K562 (cell line): Measurements from ENCODE around the gene PRRC2A. TPM values are rescaled to one million over a fixed set of nuclear protein-coding genes. Genes with fewer than 3 reads are reported as not detected.
A peak's percentile ranks its signal among the peaks of the same experiment; 100 is the strongest.

ENCODE experiments used
- ARID1B ChIP-seq: fragments of 450-650 bp; IDR thresholded peaks from 2 replicates; pipeline ENCODE4 v1.6.1; 2016; ENCODE audit warnings: antibody characterized with exemption, mild to moderate bottlenecking, inconsistent platforms
- CBFB ChIP-seq: sonication (generic); formaldehyde crosslinking; IDR thresholded peaks from 2 replicates; pipeline ENCODE4 v1.4.0; 2020; ENCODE audit warnings: mild to moderate bottlenecking, missing genetic modification reagents
- CBX1 ChIP-seq: sonication (generic); IDR thresholded peaks from 2 replicates; pipeline ENCODE4 v1.6.1; 2016; ENCODE audit warnings: antibody characterized with exemption, low read depth, mild to moderate bottlenecking
- CXXC5 ChIP-seq: fragments of 250-450 bp; sonication (Bioruptor Pico); IDR thresholded peaks from 2 replicates; pipeline ENCODE4 v1.8.0; 2022; ENCODE audit warnings: inconsistent platforms, mild to moderate bottlenecking, moderate library complexity
- E4F1 ChIP-seq: fragments of 250-450 bp; sonication (Bioruptor Pico); IDR thresholded peaks from 2 replicates; pipeline ENCODE4 v1.5.0; 2021; ENCODE audit warnings: mild to moderate bottlenecking, borderline replicate concordance
- GTF2A2 ChIP-seq: IDR thresholded peaks from 2 replicates; pipeline ENCODE4 v1.6.1; 2016; ENCODE audit warnings: mild to moderate bottlenecking, missing genetic modification characterization, missing compliant biosample characterization
- HCFC1 ChIP-seq: IDR thresholded peaks from 2 replicates; pipeline ENCODE4 v1.6.1; 2012; ENCODE audit warnings: low read depth, low read length, improper control_type of control experiment
- HNRNPK ChIP-seq: fragments of 200-400 bp; formaldehyde crosslinking; IDR thresholded peaks from one replicate; pipeline ENCODE4 v1.6.1; 2018; ENCODE audit warnings: mild to moderate bottlenecking, low read depth, low read length; ENCODE audit not compliant: poor library complexity, severe bottlenecking
- JUND ChIP-seq, 2 experiments: IDR thresholded peaks; 2 replicates in 1 of 2; 3 replicates in 1 of 2; pipeline ENCODE4 v1.6.1; 2011; ENCODE audit warnings: borderline replicate concordance in 2 of 2, low read depth in 2 of 2, low read length in 2 of 2, improper control_type of control experiment in 1 of 2, missing biosample characterization in 1 of 2, missing genetic modification characterization in 1 of 2, missing genetic modification reagents in 1 of 2
- KLF1 ChIP-seq: fragments of 450-650 bp; IDR thresholded peaks from 2 replicates; pipeline ENCODE4 v1.6.1; 2016; ENCODE audit warnings: missing genetic modification characterization, missing compliant biosample characterization
- LCOR ChIP-seq: sonication (generic); formaldehyde crosslinking; IDR thresholded peaks from 2 replicates; pipeline ENCODE4 v1.8.0; 2022; ENCODE audit warnings: mild to moderate bottlenecking, missing genetic modification reagents
- NUFIP1 ChIP-seq: fragments of 450-650 bp; IDR thresholded peaks from 2 replicates; pipeline ENCODE4 v1.6.1; 2018; ENCODE audit not compliant: partially characterized antibody
- POU5F1 ChIP-seq: fragments of 150-350 bp; IDR thresholded peaks from 2 replicates; pipeline ENCODE4 v1.6.1; 2014; ENCODE audit warnings: borderline replicate concordance, low read length, low read depth, mild to moderate bottlenecking; ENCODE audit not compliant: partially characterized antibody
- RBM15 ChIP-seq: fragments of 200-400 bp; formaldehyde crosslinking; IDR thresholded peaks from 2 replicates; pipeline ENCODE4 v1.6.1; 2018; ENCODE audit warnings: mild to moderate bottlenecking, low read length, moderate library complexity; ENCODE audit not compliant: insufficient read depth
- RBM34 ChIP-seq: fragments of 200-400 bp; formaldehyde crosslinking; IDR thresholded peaks from 2 replicates; pipeline ENCODE4 v1.6.1; 2018; ENCODE audit warnings: low read length, borderline replicate concordance; ENCODE audit not compliant: insufficient read depth
- SFPQ ChIP-seq: fragments of 200-400 bp; formaldehyde crosslinking; IDR thresholded peaks from 2 replicates; pipeline ENCODE4 v1.6.1; 2017; ENCODE audit warnings: mild to moderate bottlenecking, low read depth, low read length, moderate library complexity
- TRIM25 ChIP-seq: fragments of 450-650 bp; IDR thresholded peaks from 2 replicates; pipeline ENCODE4 v1.7.0; 2016; ENCODE audit warnings: borderline replicate concordance
- ZNF232 ChIP-seq: sonication (generic); formaldehyde crosslinking; IDR thresholded peaks from 2 replicates; pipeline ENCODE4 v1.8.0; 2022; ENCODE audit warnings: mild to moderate bottlenecking, missing genetic modification reagents
- ZSCAN29 ChIP-seq: fragments of 450-650 bp; IDR thresholded peaks from 2 replicates; pipeline ENCODE4 v1.6.1; 2017
- ZSCAN32 ChIP-seq: fragments of 450-650 bp; formaldehyde crosslinking; IDR thresholded peaks from 2 replicates; pipeline ENCODE4 v1.4.0; 2020; ENCODE audit warnings: mild to moderate bottlenecking, moderate library complexity
- ZZZ3 ChIP-seq: fragments of 450-650 bp; IDR thresholded peaks from 2 replicates; pipeline ENCODE4 v1.6.1; 2016; ENCODE audit warnings: antibody characterized with exemption, mild to moderate bottlenecking, moderate library complexity
- polyA plus RNA-seq, 8 experiments: library from polyadenylated mRNA; depleted of rRNA in 4 of 8; stranded (reverse) in 5 of 8; unstranded in 3 of 8; fragments of >200 nt; fragmentation: Nextera tagmentation in 2 of 8; fragmentation: Illumina TruSeq in 1 of 8; extraction: Ambion mirVana in 2 of 8; extraction: Trizol in 1 of 8; gene quantifications; 2 replicates each; pipeline versions ENCODE4 v1.2.1 to v1.2.3, GENCODE V29; 2011 to 2014; ENCODE audit warnings: inconsistent platforms in 1 of 8, missing spikeins in 1 of 8
- total RNA-seq, 7 experiments: library from RNA; depleted of rRNA in 6 of 7; stranded (reverse); fragments of >200 nt in 6 of 7; fragmentation: Illumina TruSeq in 2 of 7; extraction: Trizol in 2 of 7; gene quantifications; 2 replicates each; pipeline versions ENCODE4 v1.2.1 to v1.2.3, GENCODE V29; 2011 to 2021; ENCODE audit warnings: low replicate concordance in 1 of 7

PRRC2A gene
- total and polyA plus RNA-seq, 9 of the 15 experiments (the other 6 are each of a cell fraction or from before 2014, with no cell fraction given), result 1.0 to 332 (median 63.0) TPM

- TF ChIP-seq TRIM25 (no peak), RBM15 (no peak), JUND (IDR thresholded peaks at IDR 0.05; ENCODE audit: borderline replicate concordance, low read depth, low read length) (no peak), JUND (tag; IDR thresholded peaks at IDR 0.05; ENCODE audit: borderline replicate concordance, low read depth, low read length) (no peak), CBX1 (no peak), E4F1 (CRISPR knock-in tag) (no peak), NUFIP1 (no peak), ZNF232 (CRISPR knock-in tag) (no peak), LCOR (CRISPR knock-in tag) (no peak), ZSCAN32 (no peak), HNRNPK (no peak), SFPQ (no peak), CXXC5 (0 out of 2 replicates have a peak, but pooled peaks have one; percentile 8), HCFC1 (no peak), POU5F1 (no peak), GTF2A2 (tag) (no peak), CBFB (CRISPR knock-in tag) (no peak), ZSCAN29 (no peak), ARID1B (no peak), RBM34 (no peak), KLF1 (tag) (no peak), ZZZ3 (no peak)
Observed at GRCh38 chr6:31630177-31630934, 9.8 kb downstream of the PRRC2A start (continued).
